Esophagus (tissue), 2 donors: ENCODE results near the gene ASS1. TPM values are rescaled to one million over a fixed set of nuclear protein-coding genes. Genes with fewer than 3 reads are reported as not detected.

Experiments
- H3K27ac ChIP-seq, 2 donors: one replicate each; pipeline ENCODE4 v1.5.1; 2013; ENCODE audit warnings: low read depth in 2 of 2, mild to moderate bottlenecking in 2 of 2, inconsistent platforms in 1 of 2, low read length in 1 of 2, moderate library complexity in 1 of 2
- H3K27me3 ChIP-seq, 2 donors: one replicate each; pipeline ENCODE4 v1.6.1; 2013; ENCODE audit warnings: low read length in 2 of 2, control low read depth in 1 of 2, mild to moderate bottlenecking in 1 of 2; ENCODE audit not compliant: insufficient read depth in 2 of 2, control insufficient read depth in 1 of 2
- H3K36me3 ChIP-seq, 2 donors: one replicate each; pipeline ENCODE4 v1.6.1; 2013; ENCODE audit warnings: low read length in 1 of 2; ENCODE audit not compliant: control insufficient read depth in 2 of 2, insufficient read depth in 2 of 2
- H3K4me1 ChIP-seq, 2 donors: one replicate each; pipeline ENCODE4 v1.6.1; 2013; ENCODE audit warnings: low read length in 1 of 2; ENCODE audit not compliant: control insufficient read depth in 2 of 2, insufficient read depth in 2 of 2
- H3K4me3 ChIP-seq, 2 donors: one replicate each; pipeline ENCODE4 v1.5.1; 2013; ENCODE audit warnings: low read length in 2 of 2, mild to moderate bottlenecking in 2 of 2, low read depth in 1 of 2, moderate library complexity in 1 of 2
- H3K9me3 ChIP-seq, 2 donors: one replicate each; pipeline ENCODE4 v1.6.1; 2013; ENCODE audit warnings: mild to moderate bottlenecking in 2 of 2, low read depth in 1 of 2, low read length in 1 of 2, moderate library complexity in 1 of 2; ENCODE audit not compliant: control insufficient read depth in 2 of 2, insufficient read depth in 1 of 2
- WGBS, 2 donors: extraction: QIAGEN DNeasy Blood & Tissue Kit; methylation state at CpG; one replicate each; pipeline ENCODE4 v1.1.7; 2013; 5-methylcytosine and 5-hydroxymethylcytosine counted together
- polyA plus RNA-seq, 2 donors: library from polyadenylated mRNA; stranded (reverse); fragments of 200-250 nt; gene quantifications; one replicate each; pipeline ENCODE4 v1.2.3, GENCODE V29; 2013
- donor health status: healthy with polysubstance abuse.
- donor health status: Bipolar disorder and iron deficiency.

ASS1 gene
- polyA plus RNA-seq, 2 donors = 63.6 to 79.5 TPM

- no peaks in the 10 kb centered on the region for H3K4me1 ChIP-seq
- H3K9me3 ChIP-seq = no peaks in the 10 kb centered on the region
- 90 to 92% methylated on average over 12 of the region's 12 CpGs for WGBS, 2 donors
- peaks cover 2 to 15% of the 10 kb centered on the region in 2 donors for H3K36me3 ChIP-seq
- no peaks in the 10 kb centered on the region for H3K27me3 ChIP-seq
- no peak overlapping the region for H3K27ac ChIP-seq
- H3K4me3 ChIP-seq = no peak overlapping the region
Observed at GRCh38 chr9:130477564-130477963, 32.8 kb downstream of the ASS1 start.

DNA sequence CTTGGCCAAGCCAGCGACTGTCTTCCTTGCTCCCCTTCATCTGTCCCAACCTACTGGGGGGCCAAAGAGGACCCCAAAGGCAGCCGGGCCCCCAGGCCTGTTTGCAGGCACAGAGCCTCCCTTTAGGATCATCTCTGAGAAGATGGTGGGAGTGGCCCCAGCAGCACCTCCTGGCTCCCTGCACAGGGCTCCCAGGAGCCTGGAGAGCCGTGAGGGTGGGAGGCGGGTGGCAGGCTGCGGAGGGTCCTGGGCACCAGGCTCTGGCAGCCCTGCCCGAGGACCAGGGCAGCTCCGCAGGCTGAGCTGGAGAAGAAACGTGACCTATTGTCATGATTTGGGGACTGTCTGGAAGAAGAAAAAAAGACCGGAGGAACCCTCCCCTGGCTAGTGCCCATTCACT lies 33.4 kb downstream of the ASS1 start:
- Histone ChIP-seq H3K4me1 (no peaks in the 10 kb centered on the region), H3K27ac (no peak overlapping the region), H3K36me3 (peaks cover 2 to 15% of the 10 kb centered on the region in 2 donors), H3K9me3 (no peaks in the 10 kb centered on the region), H3K27me3 (no peaks in the 10 kb centered on the region), H3K4me3 (no peak overlapping the region)
- WGBS, 2 donors = 90 to 92% methylated on average over 9 of the region's 9 CpGs

DNA sequence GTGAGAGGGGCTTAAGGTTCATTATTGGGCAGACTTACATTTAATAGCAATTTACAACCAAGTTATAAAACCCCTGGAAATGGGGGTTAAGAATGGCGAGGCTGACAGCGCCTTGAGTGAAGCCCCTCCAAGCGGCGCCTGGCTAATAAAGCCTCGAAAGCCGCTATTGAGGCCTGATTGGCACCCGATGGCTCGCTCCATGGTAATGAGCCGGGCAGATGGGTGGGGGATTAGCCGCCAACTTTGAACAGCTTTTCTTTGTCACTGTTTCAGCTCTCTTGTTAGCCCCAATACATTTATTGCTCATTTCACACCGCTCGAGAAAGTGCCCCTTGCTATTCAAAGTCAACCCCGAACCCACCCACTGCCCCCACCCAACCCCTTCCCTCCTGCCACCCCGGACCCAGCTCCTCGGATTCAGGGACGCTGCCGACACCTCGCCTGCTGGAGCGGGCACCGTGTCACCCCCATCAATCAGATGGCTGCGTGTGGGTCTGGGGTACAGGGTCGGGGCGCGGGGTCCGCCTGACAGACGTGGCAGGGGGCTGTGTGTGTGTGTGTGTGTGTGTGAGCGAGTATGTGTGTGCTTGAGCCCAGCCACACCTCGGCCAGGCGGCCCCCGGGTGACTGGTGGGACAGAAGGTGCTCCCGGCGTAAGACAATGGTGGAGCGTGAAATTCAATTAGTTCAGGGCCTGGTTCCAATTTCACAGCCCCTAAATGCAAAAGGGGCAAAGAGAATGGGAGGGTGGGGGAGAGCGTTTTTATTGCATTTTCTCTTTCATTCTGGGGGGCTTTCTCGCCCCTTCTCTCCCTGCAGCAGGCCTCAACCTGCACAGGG lies 34.2 kb downstream of the ASS1 start:
- WGBS, 2 donors = 88 to 89% methylated on average over 35 of the region's 35 CpGs
- no peaks in the 10 kb centered on the region for H3K27me3 ChIP-seq
- no peak overlapping the region for H3K27ac ChIP-seq
- no peak overlapping the region for H3K4me3 ChIP-seq
- no peaks in the 10 kb centered on the region for H3K9me3 ChIP-seq
- peaks cover 2 to 15% of the 10 kb centered on the region in 2 donors for H3K36me3 ChIP-seq
- no peaks in the 10 kb centered on the region for H3K4me1 ChIP-seq

DNA sequence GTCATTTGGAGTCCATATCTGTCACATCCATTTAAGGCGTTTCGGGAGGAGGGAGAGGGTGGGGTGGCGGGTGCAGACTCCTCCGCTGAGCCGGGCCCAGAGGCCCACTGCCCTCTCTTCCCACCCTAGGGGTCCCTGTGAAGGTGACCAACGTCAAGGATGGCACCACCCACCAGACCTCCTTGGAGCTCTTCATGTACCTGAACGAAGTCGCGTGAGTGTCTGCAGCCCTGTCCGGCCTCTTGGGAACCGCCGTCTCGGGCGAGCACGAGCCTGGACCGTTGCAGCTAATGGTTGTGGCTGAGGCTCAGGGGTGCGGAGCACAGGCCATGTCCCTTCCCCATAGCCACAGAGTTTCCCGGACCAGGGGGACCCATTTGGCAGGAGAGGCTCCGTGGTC lies 34.8 kb downstream of the ASS1 start:
- Histone ChIP-seq H3K4me3 (no peak overlapping the region), H3K27me3 (no peaks in the 10 kb centered on the region), H3K27ac (no peak overlapping the region), H3K9me3 (no peaks in the 10 kb centered on the region), H3K4me1 (no peaks in the 10 kb centered on the region), H3K36me3 (peaks cover 2 to 15% of the 10 kb centered on the region in 2 donors)
- WGBS, 2 donors = 89 to 91% methylated on average over 19 of the region's 19 CpGs

DNA sequence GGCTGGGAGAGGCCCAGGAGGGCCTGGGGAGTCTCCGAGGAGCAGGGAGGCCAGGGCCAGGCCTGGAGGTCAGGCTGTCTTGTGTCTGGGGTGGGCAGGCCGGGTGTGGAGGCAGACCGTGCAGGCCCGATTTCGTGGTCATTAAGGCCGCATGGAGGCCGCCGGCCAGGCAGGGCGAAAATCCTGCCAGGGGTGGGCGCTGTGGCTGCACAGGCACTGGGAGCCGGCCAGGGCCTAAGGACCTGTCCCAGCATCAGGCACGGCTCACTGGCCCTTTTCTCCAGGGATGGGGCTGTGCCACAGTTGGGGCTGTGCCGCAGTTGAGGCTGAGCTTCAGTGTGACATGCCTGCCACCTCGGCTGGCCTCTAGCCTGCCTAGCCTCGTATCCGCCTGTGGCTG lies 35.9 kb downstream of the ASS1 start:
- H3K9me3 ChIP-seq = no peaks in the 10 kb centered on the region
- H3K27ac ChIP-seq = no peak overlapping the region
- WGBS, 2 donors = 84 to 87% methylated on average over 7 to 16 of the region's 16 CpGs
- no peak overlapping the region for H3K4me3 ChIP-seq
- no peaks in the 10 kb centered on the region for H3K4me1 ChIP-seq
- peaks cover 2 to 15% of the 10 kb centered on the region in 2 donors for H3K36me3 ChIP-seq
- no peaks in the 10 kb centered on the region for H3K27me3 ChIP-seq

DNA sequence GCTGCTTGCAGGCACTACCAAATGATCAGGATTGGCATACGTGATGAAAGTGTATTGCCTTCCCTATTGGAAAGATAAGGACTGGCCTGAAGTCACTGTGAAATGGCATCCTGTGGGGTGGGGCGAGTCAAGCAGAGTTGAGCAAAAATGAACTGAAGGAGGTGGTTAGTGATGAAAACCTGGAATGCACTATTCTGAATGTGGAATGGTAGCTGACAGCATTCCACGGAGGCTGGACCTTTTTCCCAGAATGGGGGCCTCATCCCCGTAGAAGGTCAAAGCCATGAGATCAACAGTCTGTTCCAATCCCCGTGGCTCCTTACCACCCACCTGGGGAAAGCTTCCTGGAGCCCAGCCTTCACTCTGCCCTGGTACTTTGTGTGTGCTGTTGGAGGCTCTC lies 37.7 kb downstream of the ASS1 start:
- no peak overlapping the region for H3K27ac ChIP-seq
- no peaks in the 10 kb centered on the region for H3K4me1 ChIP-seq
- H3K9me3 ChIP-seq = no peaks in the 10 kb centered on the region
- H3K4me3 ChIP-seq = no peak overlapping the region
- no peaks in the 10 kb centered on the region for H3K27me3 ChIP-seq
- 66 to 71% methylated on average over 5 of the region's 5 CpGs for WGBS, 2 donors
- peaks cover 2 to 10% of the 10 kb centered on the region in 2 donors for H3K36me3 ChIP-seq

DNA sequence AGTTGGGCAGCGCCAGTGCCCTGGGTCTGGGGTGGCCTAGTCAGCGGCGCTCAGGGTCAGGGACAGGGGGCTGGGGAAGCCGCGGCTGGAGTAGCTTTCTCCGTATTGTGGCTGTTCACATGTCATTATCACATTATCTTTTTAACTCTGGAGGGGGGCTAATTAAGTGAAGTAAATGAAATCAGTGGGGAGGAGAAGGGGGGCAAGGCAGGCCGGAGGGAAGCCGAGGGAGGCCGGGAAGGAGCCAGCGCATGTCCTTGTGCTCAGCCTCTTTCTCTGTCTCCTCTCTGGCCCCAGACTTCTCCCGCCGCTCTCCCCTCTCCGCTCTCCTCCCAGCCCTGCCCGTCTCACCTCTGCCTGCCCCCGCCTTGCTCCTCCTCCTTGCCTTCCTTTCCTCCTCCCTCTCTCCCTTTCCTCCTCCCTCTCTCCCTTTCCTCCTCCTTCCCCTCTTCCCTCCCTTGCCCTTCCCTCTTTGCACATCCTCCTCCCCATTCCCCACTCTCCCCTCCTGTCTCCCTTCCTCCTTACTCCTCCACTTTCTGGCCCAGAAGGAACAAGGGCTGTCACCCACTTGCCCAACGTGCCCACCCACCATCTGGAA lies 38.7 kb downstream of the ASS1 start:
- Histone ChIP-seq H3K4me3 (no peak overlapping the region), H3K9me3 (no peaks in the 10 kb centered on the region), H3K27me3 (no peaks in the 10 kb centered on the region), H3K36me3 (peaks cover 2 to 10% of the 10 kb centered on the region in 2 donors), H3K27ac (no peak overlapping the region), H3K4me1 (no peaks in the 10 kb centered on the region)
- 70 to 75% methylated on average over 13 to 16 of the region's 16 CpGs for WGBS, 2 donors

- H3K9me3 ChIP-seq = no peaks in the 10 kb centered on the region
- 83 to 85% methylated on average over 21 of the region's 21 CpGs for WGBS, 2 donors
- H3K27ac ChIP-seq = no peak overlapping the region
- no peak overlapping the region for H3K4me3 ChIP-seq
- H3K27me3 ChIP-seq = no peaks in the 10 kb centered on the region
- H3K4me1 ChIP-seq = no peaks in the 10 kb centered on the region
- peaks cover 2 to 10% of the 10 kb centered on the region in 2 donors for H3K36me3 ChIP-seq
Observed at GRCh38 chr9:130484362-130485072, 39.8 kb downstream of the ASS1 start.

GRCh38 chr9:130486103-130486502 lies 41.3 kb downstream of the ASS1 start:
- no peaks in the 10 kb centered on the region for H3K9me3 ChIP-seq
- H3K4me3 ChIP-seq = no peak overlapping the region
- peaks cover 0 to 2% of the 10 kb centered on the region in 2 donors for H3K36me3 ChIP-seq
- no peaks in the 10 kb centered on the region for H3K4me1 ChIP-seq
- 93% methylated on average over 6 of the region's 6 CpGs for WGBS, 2 donors
- H3K27ac ChIP-seq = no peak overlapping the region
- H3K27me3 ChIP-seq = no peaks in the 10 kb centered on the region
